Mesodermal cell (in vitro differentiated cells): ENCODE data around the gene HK1.

Experiments used
- H3K27ac ChIP-seq: 2 replicates; pipeline ENCODE4 v1.7.0; 2013; ENCODE audit warnings: mild to moderate bottlenecking, low read depth, low read length, moderate library complexity; ENCODE audit not compliant: severe bottlenecking
- H3K36me3 ChIP-seq: 2 replicates; pipeline ENCODE4 v1.7.1; 2013; ENCODE audit warnings: mild to moderate bottlenecking, low read length, moderate library complexity; ENCODE audit not compliant: control insufficient read depth, insufficient read depth
- H3K4me1 ChIP-seq: one replicate; pipeline ENCODE4 v1.7.1; 2013; ENCODE audit warnings: mild to moderate bottlenecking, low read length; ENCODE audit not compliant: insufficient read depth, control insufficient read depth, poor library complexity, severe bottlenecking
- H3K4me3 ChIP-seq: 2 replicates; pipeline ENCODE4 v1.7.0; 2013; ENCODE audit warnings: low read length, control low read depth, mild to moderate bottlenecking; ENCODE audit not compliant: insufficient read depth, poor library complexity, severe bottlenecking; ENCODE audit errors: extremely low read depth
- H3K9me3 ChIP-seq: 2 replicates; pipeline ENCODE4 v1.7.1; 2013; ENCODE audit warnings: mild to moderate bottlenecking, low read length, moderate library complexity; ENCODE audit not compliant: control insufficient read depth
- WGBS, 2 experiments: methylation state at CpG; one replicate each; pipeline ENCODE4 v1.1.5; 2013; ENCODE audit warnings: missing lambda C conversion rate in 2 of 2; ENCODE audit not compliant: insufficient coverage in 2 of 2; 5-methylcytosine and 5-hydroxymethylcytosine counted together

HK1 gene

DNA sequence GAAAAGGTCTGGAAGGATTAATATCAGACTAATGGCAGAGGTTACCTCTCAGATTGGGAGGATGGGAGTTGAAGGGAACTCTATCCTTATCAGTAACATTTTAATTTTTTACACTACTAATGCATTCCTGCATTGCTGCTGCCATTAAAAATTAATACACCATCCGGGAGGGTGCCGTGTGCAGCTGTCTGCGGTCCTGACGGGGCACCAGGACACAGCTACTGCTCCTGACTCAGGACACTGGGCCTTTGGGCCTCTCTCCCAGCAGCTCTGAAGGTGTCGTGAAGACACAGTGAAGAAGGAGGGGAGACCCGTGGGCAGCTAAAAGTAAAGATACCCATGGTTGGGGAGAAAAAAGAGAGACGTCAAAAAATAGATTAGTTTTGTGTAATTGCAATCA lies 23.4 kb upstream of the HK1 start:
- H3K27ac ChIP-seq: no peak overlapping the region
- WGBS, 2 experiments: 81 to 98% methylated on average over 5 to 7 of the region's 7 CpGs
- no peak overlapping the region for H3K4me3 ChIP-seq
- H3K4me1 ChIP-seq: no peaks in the 10 kb centered on the region
- no peaks in the 10 kb centered on the region for H3K9me3 ChIP-seq
- no peaks in the 10 kb centered on the region for H3K36me3 ChIP-seq

GRCh38 chr10:69259547-69260243 lies 18.6 kb upstream of the HK1 start:
- Histone ChIP-seq H3K4me3 (no peak overlapping the region), H3K4me1 (no peaks in the 10 kb centered on the region), H3K9me3 (no peaks in the 10 kb centered on the region), H3K36me3 (no peaks in the 10 kb centered on the region), H3K27ac (no peak overlapping the region)
- 86 to 94% methylated on average over 1 of the region's 3 CpGs for WGBS, 2 experiments

DNA sequence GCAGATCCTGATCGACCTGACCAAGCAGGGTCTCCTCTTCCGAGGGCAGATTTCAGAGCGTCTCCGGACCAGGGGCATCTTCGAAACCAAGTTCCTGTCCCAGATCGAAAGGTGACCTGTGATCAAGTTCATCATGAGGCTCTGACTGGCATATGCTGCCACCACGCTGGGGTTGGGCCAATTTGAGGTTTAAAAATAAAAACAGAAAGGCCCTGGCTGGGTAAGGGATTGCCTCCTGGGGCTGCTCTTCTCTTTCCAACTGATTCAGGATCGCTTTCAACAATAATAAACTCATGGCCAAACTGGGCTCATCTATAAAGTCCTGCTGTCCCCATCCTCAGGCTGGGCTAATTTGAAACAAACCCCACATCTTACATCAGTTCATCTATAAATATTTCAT lies 17.1 kb upstream of the HK1 start:
- H3K36me3 ChIP-seq: no peaks in the 10 kb centered on the region
- WGBS, 2 experiments: 96 to 98% methylated on average over 7 to 8 of the region's 8 CpGs

GRCh38 chr10:69262292-69262751 lies 16.0 kb upstream of the HK1 start:
- no peak overlapping the region for H3K27ac ChIP-seq
- no peaks in the 10 kb centered on the region for H3K9me3 ChIP-seq
- H3K36me3 ChIP-seq: no peaks in the 10 kb centered on the region
- 83 to 100% methylated on average over 2 of the region's 3 CpGs for WGBS, 2 experiments
- H3K4me1 ChIP-seq: no peaks in the 10 kb centered on the region
- no peak overlapping the region for H3K4me3 ChIP-seq

More for the DNA sequence above, 17.1 kb upstream of the HK1 start:
- no peak overlapping the region for H3K27ac ChIP-seq
- H3K4me1 ChIP-seq: no peaks in the 10 kb centered on the region
- no peaks in the 10 kb centered on the region for H3K9me3 ChIP-seq
- H3K4me3 ChIP-seq: no peak overlapping the region

DNA sequence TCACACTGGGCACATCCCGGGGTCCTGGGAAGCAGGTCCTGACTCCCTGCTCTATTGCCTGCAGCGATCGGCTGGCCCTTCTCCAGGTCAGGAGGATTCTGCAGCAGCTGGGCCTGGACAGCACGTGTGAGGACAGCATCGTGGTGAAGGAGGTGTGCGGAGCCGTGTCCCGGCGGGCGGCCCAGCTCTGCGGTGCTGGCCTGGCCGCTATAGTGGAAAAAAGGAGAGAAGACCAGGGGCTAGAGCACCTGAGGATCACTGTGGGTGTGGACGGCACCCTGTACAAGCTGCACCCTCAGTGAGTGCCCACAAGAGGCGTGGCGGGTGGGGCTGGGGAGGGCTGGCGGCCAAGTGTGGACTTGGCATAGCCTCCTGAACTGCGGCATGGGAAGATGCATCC lies 12.8 kb upstream of the HK1 start:
- H3K9me3 ChIP-seq: no peaks in the 10 kb centered on the region
- 89 to 97% methylated on average over 13 of the region's 17 CpGs for whole genome bisulfite sequencing, 2 experiments

DNA sequence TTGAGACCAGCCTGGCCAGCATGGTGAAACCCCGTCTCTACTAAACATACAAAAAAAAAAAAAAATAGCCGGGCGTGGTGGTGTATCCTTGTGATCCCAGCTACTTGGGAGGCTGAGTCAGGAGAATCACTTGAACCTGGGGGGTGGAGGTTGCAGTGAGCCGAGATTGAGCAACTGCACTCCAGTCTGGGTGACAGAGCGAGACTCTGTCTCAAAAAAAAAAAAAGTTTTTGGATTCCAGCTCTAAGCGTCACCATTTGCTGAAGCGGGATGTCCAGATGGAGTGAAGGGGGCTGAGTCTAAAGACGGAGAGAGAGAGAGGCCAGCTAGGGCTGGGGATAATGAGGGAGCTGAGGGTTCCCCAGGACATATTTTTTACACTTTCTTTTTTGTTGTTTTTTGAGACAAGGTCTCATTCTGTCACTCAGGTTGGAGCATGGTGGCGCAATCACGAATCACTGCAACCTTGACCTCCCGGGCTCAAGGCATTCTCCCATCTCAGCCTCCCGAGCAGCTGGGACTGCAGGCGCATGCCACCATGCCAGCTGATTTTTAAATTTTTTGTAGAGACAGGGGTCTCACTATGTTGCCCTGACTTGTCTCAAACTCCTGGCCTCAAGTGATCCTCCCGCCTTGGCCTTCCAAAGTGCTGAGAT lies 9.4 kb upstream of the HK1 start:
- Histone ChIP-seq H3K4me1 (no peaks in the 10 kb centered on the region), H3K36me3 (no peaks in the 10 kb centered on the region), H3K27ac (no peak overlapping the region), H3K4me3 (no peak overlapping the region), H3K9me3 (no peaks in the 10 kb centered on the region)
- 95 to 98% methylated on average over 10 to 11 of the region's 14 CpGs for WGBS, 2 experiments

More for the DNA sequence above, 12.8 kb upstream of the HK1 start:
- Histone ChIP-seq H3K36me3 (no peaks in the 10 kb centered on the region), H3K4me1 (no peaks in the 10 kb centered on the region), H3K27ac (no peak overlapping the region), H3K4me3 (no peak overlapping the region)

- Histone ChIP-seq H3K9me3 (no peaks in the 10 kb centered on the region), H3K4me3 (no peak overlapping the region), H3K27ac (no peak overlapping the region), H3K36me3 (no peaks in the 10 kb centered on the region), H3K4me1 (no peaks in the 10 kb centered on the region)
- WGBS, 2 experiments: 93 to 100% methylated on average over 2 of the region's 2 CpGs
Measured at GRCh38 chr10:69269761-69270160, 8.5 kb upstream of the HK1 start.

- WGBS, 2 experiments: no CpG with 5 or more reads among the region's 3 CpGs
- Histone ChIP-seq H3K4me1 (no peaks in the 10 kb centered on the region), H3K27ac (no peak overlapping the region), H3K36me3 (no peaks in the 10 kb centered on the region), H3K4me3 (no peak overlapping the region), H3K9me3 (no peaks in the 10 kb centered on the region)
Measured at GRCh38 chr10:69270990-69271389, 7.3 kb upstream of the HK1 start.

DNA sequence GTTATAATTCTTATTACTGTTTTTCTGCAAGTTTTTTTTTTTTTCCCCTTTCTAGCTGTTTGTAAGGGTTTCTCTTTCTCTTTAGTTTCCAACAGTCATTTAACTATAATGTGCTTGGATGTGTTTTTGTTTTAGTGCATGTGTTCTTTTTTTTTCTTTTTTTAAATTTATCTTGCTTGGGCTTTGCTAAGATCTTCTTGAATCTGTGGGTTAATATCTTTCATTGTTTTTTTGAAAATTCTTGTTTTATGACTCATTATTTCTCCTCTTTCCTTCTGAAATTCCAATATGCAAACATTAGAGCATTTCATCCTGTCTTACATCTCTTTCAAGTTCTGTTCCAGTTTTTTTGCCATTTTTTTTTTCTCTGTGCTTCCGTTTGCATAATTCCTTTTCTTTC lies 5.7 kb upstream of the HK1 start:
- 71% methylated on average over 1 of the region's 1 CpG; no CpG with 5 or more reads in 1 of the 2 experiments for WGBS, 2 experiments

GRCh38 chr10:69275444-69275843 lies 2.9 kb upstream of the HK1 start:
- no peaks in the 10 kb centered on the region for H3K9me3 ChIP-seq
- H3K4me1 ChIP-seq: peaks cover 13% of the 10 kb centered on the region
- H3K4me3 ChIP-seq: no peak overlapping the region
- no peaks in the 10 kb centered on the region for H3K36me3 ChIP-seq
- WGBS, 2 experiments: no CpG with 5 or more reads among the region's 1 CpG
- H3K27ac ChIP-seq: no peak overlapping the region

More for the DNA sequence above, 5.7 kb upstream of the HK1 start:
- Histone ChIP-seq H3K4me3 (no peak overlapping the region), H3K27ac (no peak overlapping the region), H3K4me1 (no peaks in the 10 kb centered on the region), H3K36me3 (no peaks in the 10 kb centered on the region), H3K9me3 (no peaks in the 10 kb centered on the region)

- no peak overlapping the region for H3K4me3 ChIP-seq
Measured at GRCh38 chr10:69276503-69276902, 1.8 kb upstream of the HK1 start.

More at GRCh38 chr10:69276503-69276902, 1.8 kb upstream of the HK1 start:
- WGBS, 2 experiments: 88 to 100% methylated on average over 2 to 4 of the region's 6 CpGs
- Histone ChIP-seq H3K9me3 (no peaks in the 10 kb centered on the region), H3K27ac (no peak overlapping the region), H3K36me3 (no peaks in the 10 kb centered on the region), H3K4me1 (peaks cover 13% of the 10 kb centered on the region)
